GM12878 (cell line): Measurements from ENCODE around the gene OR7G3. TPM values are rescaled to one million over a fixed set of nuclear protein-coding genes. Genes with fewer than 3 reads are reported as not detected.

Source experiments
- ATAC-seq: fragments of 200-7000 bp; cut with Tn5 transposase; 3 replicates; pipeline ENCODE4 v1.9.1; 2020; ENCODE audit warnings: mild to moderate bottlenecking, moderate library complexity
- BruUV-seq: library from RNA; stranded (reverse); fragments of 400-500 nt; replicated peaks from 2 replicates; lab custom pipeline; 2021; lab: Mats Ljungman, UMichigan
- CTCF ChIA-PET: fragments of 300-600 bp; sonication (Branson Sonifier 250); formaldehyde crosslinking; extraction: SDS; loops from one replicate; lab custom pipeline; 2021; ENCODE audit warnings: inconsistent platforms; lab: Yijun Ruan, JAX
- POLR2A ChIA-PET: fragments of 350-600 bp; formaldehyde crosslinking; extraction: SDS; loops from one replicate; lab custom pipeline; 2021; ENCODE audit warnings: inconsistent platforms; lab: Charles Lee
- RAD21 ChIA-PET: fragments of 300-600 bp; sonication (Branson Sonifier 250); formaldehyde crosslinking; loops from one replicate; lab custom pipeline; 2023; ENCODE audit warnings: antibody characterized with exemption; ENCODE audit not compliant: unreplicated experiment; lab: Charles Lee
- SMC1A ChIA-PET: fragments of 300-600 bp; sonication (Branson Sonifier 250); formaldehyde crosslinking; loops from one replicate; lab custom pipeline; 2023; ENCODE audit not compliant: unreplicated experiment, uncharacterized antibody; lab: Charles Lee
- DNase-seq: peaks from one replicate; pipeline ENCODE4 v3.0.0-alpha.2; 2011; ENCODE audit warnings: low read depth, low spot score
- FAIRE-seq: peaks from 3 replicates; lab custom pipeline; 2011; peaks lifted over from hg19 to GRCh38; lab: Jason Lieb, UNC
- H2AFZ ChIP-seq: 2 replicates; pipeline ENCODE4 v1.6.0; 2011; ENCODE audit warnings: low read depth, low read length, control low read depth; ENCODE audit not compliant: control insufficient read depth
- H3K27ac ChIP-seq: 2 replicates; pipeline ENCODE4 v1.5.1; 2011; ENCODE audit warnings: control low read depth; ENCODE audit not compliant: control insufficient read depth, insufficient read depth
- H3K27me3 ChIP-seq, 2 experiments: replicated peaks in 1 of 2; 2 replicates each; pipeline versions ENCODE4 v1.6.0 to v1.6.1; 2011; ENCODE audit warnings: low read length in 1 of 2; ENCODE audit not compliant: control insufficient read depth in 2 of 2, insufficient read depth in 2 of 2
- H3K36me3 ChIP-seq, 2 experiments: 2 replicates each; pipeline ENCODE4 v1.5.1; 2011; ENCODE audit warnings: low read length in 1 of 2; ENCODE audit not compliant: control insufficient read depth in 2 of 2, insufficient read depth in 2 of 2
- H3K4me1 ChIP-seq: 2 replicates; pipeline ENCODE4 v1.6.1; 2011; ENCODE audit warnings: mild to moderate bottlenecking, low read length, moderate library complexity, mixed read lengths; ENCODE audit not compliant: control insufficient read depth, insufficient read depth
- H3K4me2 ChIP-seq: 2 replicates; pipeline ENCODE4 v1.6.0; 2011; ENCODE audit warnings: control low read depth; ENCODE audit not compliant: control insufficient read depth, insufficient read depth
- H3K4me3 ChIP-seq: fragments of 200-600 bp; sonication (generic); 2 replicates; pipeline ENCODE4 v1.5.1; 2016
- H3K79me2 ChIP-seq: 2 replicates; pipeline ENCODE4 v1.6.0; 2011; ENCODE audit warnings: low read length; ENCODE audit not compliant: control insufficient read depth, insufficient read depth
- H3K9ac ChIP-seq: 2 replicates; pipeline ENCODE4 v1.8.0; 2011; ENCODE audit warnings: low read length, control low read depth, mixed read lengths; ENCODE audit not compliant: control insufficient read depth, insufficient read depth
- H3K9me3 ChIP-seq: replicated peaks from 3 replicates; pipeline ENCODE4 v1.5.1; 2011; ENCODE audit warnings: mild to moderate bottlenecking, low read length; ENCODE audit not compliant: control insufficient read depth, insufficient read depth
- H4K20me1 ChIP-seq: 2 replicates; pipeline ENCODE4 v1.6.0; 2011; ENCODE audit not compliant: control insufficient read depth, insufficient read depth
- CBX3 ChIP-seq: fragments of 200-600 bp; sonication (generic); IDR thresholded peaks from 2 replicates; pipeline ENCODE4 v1.6.1; 2016; ENCODE audit warnings: low read depth, borderline replicate concordance
- CEBPB ChIP-seq, 2 experiments: fragments of 150-350 bp in 1 of 2; IDR thresholded peaks; 2 replicates each; pipeline ENCODE4 v1.6.1; 2012 to 2014; ENCODE audit warnings: low read depth in 2 of 2, low read length in 2 of 2, borderline replicate concordance in 1 of 2, inconsistent platforms in 1 of 2
- E2F8 ChIP-seq: fragments of 450-650 bp; IDR thresholded peaks from 2 replicates; pipeline ENCODE4 v1.6.1; 2018; ENCODE audit warnings: mild to moderate bottlenecking, low read depth, moderate library complexity; ENCODE audit not compliant: partially characterized antibody
- GABPA ChIP-seq: IDR thresholded peaks from 2 replicates; pipeline ENCODE4 v1.6.1; 2014; ENCODE audit warnings: antibody characterized with exemption, low read depth, mild to moderate bottlenecking, inconsistent platforms
- HCFC1 ChIP-seq: fragments of 150-350 bp; IDR thresholded peaks from 2 replicates; pipeline ENCODE4 v1.6.1; 2014; ENCODE audit warnings: low read length
- IKZF1 ChIP-seq: fragments of 450-650 bp; conservative IDR thresholded peaks from 2 replicates; pipeline ENCODE4 v1.6.1; 2017; ENCODE audit warnings: antibody characterized with exemption, mild to moderate bottlenecking
- MTA3 ChIP-seq: IDR thresholded peaks from 2 replicates; pipeline ENCODE4 v1.6.1; 2012; ENCODE audit warnings: low read length, inconsistent platforms, borderline replicate concordance
- PKNOX1 ChIP-seq: fragments of 450-650 bp; IDR thresholded peaks from 2 replicates; pipeline ENCODE4 v1.6.1; 2016; ENCODE audit warnings: mild to moderate bottlenecking
- POLR2A ChIP-seq: IDR thresholded peaks from 2 replicates; pipeline ENCODE4 v1.6.1; 2011; ENCODE audit warnings: low read depth, mild to moderate bottlenecking, low read length
- RELA ChIP-seq: fragments of 450-650 bp; IDR thresholded peaks from 2 replicates; pipeline ENCODE4 v1.8.0; 2014; ENCODE audit warnings: borderline replicate concordance; ENCODE audit not compliant: partially characterized antibody
- RFX5 ChIP-seq: IDR thresholded peaks from 2 replicates; pipeline ENCODE4 v1.6.1; 2011; ENCODE audit warnings: low read depth, low read length, improper control_type of control experiment
- SMAD5 ChIP-seq: IDR thresholded peaks from 2 replicates; pipeline ENCODE4 v1.6.1; 2016; ENCODE audit warnings: antibody characterized with exemption, low read depth
- SP1 ChIP-seq: IDR thresholded peaks from one replicate; pipeline ENCODE4 v1.6.1; 2011; ENCODE audit warnings: low read depth, low read length
- SUPT20H ChIP-seq: IDR thresholded peaks from 2 replicates; pipeline ENCODE4 v1.6.1; 2011; ENCODE audit warnings: low read depth, mild to moderate bottlenecking, low read length, moderate library complexity, borderline replicate concordance; ENCODE audit not compliant: control insufficient read depth
- TCF7 ChIP-seq: IDR thresholded peaks from 2 replicates; pipeline ENCODE4 v1.6.1; 2014; ENCODE audit warnings: antibody characterized with exemption, borderline replicate concordance
- ZNF274 ChIP-seq: IDR thresholded peaks from one replicate; pipeline ENCODE4 v1.8.0; 2011; ENCODE audit not compliant: insufficient read length, insufficient read depth
- whole genome bisulfite sequencing: methylation state at CpG from one replicate; pipeline ENCODE4 v1.1.6; 2016; ENCODE audit warnings: low lambda C conversion rate; ENCODE audit not compliant: insufficient replicate concordance, insufficient coverage; ENCODE audit errors: missing lambda C conversion rate; 5-methylcytosine and 5-hydroxymethylcytosine counted together
- in situ Hi-C: fragments of 300-500 bp; cut with MboI; formaldehyde crosslinking; loops from 9 replicates; pipeline ENCODE4 v1.14.3; 2018; ENCODE audit warnings: mixed read lengths
- intact Hi-C: fragments of 100-400 bp; cut with micrococcal nuclease; formaldehyde crosslinking; loops from one replicate; pipeline ENCODE4 v1.14.2; 2022; ENCODE audit not compliant: unreplicated experiment
- polyA plus RNA-seq, 11 experiments: library from polyadenylated mRNA; depleted of rRNA in 4 of 11; unstranded in 6 of 11; stranded (reverse) in 5 of 11; fragments of >200 nt; fragmentation: Nextera tagmentation in 4 of 11; fragmentation: Illumina TruSeq in 1 of 11; extraction: Ambion mirVana in 4 of 11; extraction: Trizol in 1 of 11; gene quantifications; 1 replicate in 1 of 11; 2 replicates in 10 of 11; pipeline versions ENCODE4 v1.2.1 to v1.2.3, GENCODE V29; 2011 to 2016; ENCODE audit warnings: inconsistent platforms in 2 of 11, missing spikeins in 2 of 11, low read depth in 1 of 11
- total RNA-seq, 4 experiments: library from RNA; depleted of rRNA in 3 of 4; stranded (reverse); fragments of >200 nt in 3 of 4; fragmentation: Illumina TruSeq in 1 of 4; extraction: Trizol in 1 of 4; gene quantifications; 2 replicates each; pipeline versions ENCODE4 v1.2.1 to v1.2.3, GENCODE V29; 2013 to 2021

The OR7G3 gene
- total and polyA plus RNA-seq, 10 of the 15 experiments (the other 5 are each of a cell fraction or from before 2014, with no cell fraction given), result not detected

GRCh38 chr19:9175326-9175725 is 48.6 kb upstream of the OR7G3 start:
- no peak for FAIRE-seq
- no peak for ATAC-seq
- Histone ChIP-seq H3K4me1 (no peaks in the 10 kb centered on the region), H3K79me2 (no peaks in the 10 kb centered on the region), H3K4me2 (no peak overlapping the region), H2AFZ (no peak overlapping the region), H4K20me1 (no peaks in the 10 kb centered on the region), H3K36me3 (no peaks in the 10 kb centered on the region), H3K27me3 (no peaks in the 10 kb centered on the region), H3K4me3 (no peak overlapping the region), H3K9me3 (no peaks in the 10 kb centered on the region; the same call in 2 of the 3 replicates), H3K27ac (no peak overlapping the region), H3K9ac (no peak overlapping the region)
- POLR2A ChIA-PET, result no interaction called here
- SMC1A ChIA-PET, result no interaction called here
- BruUV-seq, result no TSS peak
- RAD21 ChIA-PET, result no interaction called here
- intact Hi-C loops, result no loop called here
- WGBS, result 57% methylated on average over 5 of the region's 5 CpGs
- in situ Hi-C loops, result no loop called here
- no peak for DNase-seq
- CTCF ChIA-PET, result no interaction called here
- TF ChIP-seq POLR2A, result no peak
- TF ChIP-seq GABPA, result no peak
- TF ChIP-seq HCFC1, result no peak
- no peak for TF ChIP-seq E2F8
- no peak for TF ChIP-seq CBX3
- no peak for TF ChIP-seq SMAD5
- no peak for TF ChIP-seq CEBPB (IDR thresholded peaks at IDR 0.05; ENCODE audit: borderline replicate concordance in 1 of 2, low read depth in 2 of 2, low read length in 2 of 2)
- no peak for TF ChIP-seq TCF7
- TF ChIP-seq IKZF1, result no peak
- TF ChIP-seq SP1, result no peak
- no peak for TF ChIP-seq MTA3
- TF ChIP-seq RELA, result no peak
- no peak for TF ChIP-seq ZNF274
- TF ChIP-seq RFX5, result no peak
- no peak for TF ChIP-seq PKNOX1
- TF ChIP-seq SUPT20H, result no peak
